ENCODE measurements around the gene TMEM106B.

Gene TMEM106B

DNA sequence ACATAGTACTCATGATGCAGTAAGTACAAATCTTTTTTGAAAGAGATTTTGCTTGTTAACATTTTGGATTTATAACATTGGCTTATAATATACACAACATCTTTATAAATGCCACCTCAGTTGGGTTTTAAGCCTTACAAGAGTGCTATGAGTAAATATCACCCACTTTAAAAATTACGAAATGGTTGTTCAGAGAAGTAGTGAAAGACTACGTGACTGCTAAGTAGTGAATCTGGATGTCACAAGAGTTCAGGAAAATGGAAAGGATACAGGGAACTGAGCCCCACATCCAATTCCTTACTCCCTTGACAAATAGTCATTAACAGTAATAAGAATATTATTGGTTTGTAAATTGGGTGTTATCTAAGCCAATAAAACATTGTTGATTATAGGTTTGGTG, 20.0 kb downstream of the TMEM106B start:
- TF ChIP-seq, protein P1, sequence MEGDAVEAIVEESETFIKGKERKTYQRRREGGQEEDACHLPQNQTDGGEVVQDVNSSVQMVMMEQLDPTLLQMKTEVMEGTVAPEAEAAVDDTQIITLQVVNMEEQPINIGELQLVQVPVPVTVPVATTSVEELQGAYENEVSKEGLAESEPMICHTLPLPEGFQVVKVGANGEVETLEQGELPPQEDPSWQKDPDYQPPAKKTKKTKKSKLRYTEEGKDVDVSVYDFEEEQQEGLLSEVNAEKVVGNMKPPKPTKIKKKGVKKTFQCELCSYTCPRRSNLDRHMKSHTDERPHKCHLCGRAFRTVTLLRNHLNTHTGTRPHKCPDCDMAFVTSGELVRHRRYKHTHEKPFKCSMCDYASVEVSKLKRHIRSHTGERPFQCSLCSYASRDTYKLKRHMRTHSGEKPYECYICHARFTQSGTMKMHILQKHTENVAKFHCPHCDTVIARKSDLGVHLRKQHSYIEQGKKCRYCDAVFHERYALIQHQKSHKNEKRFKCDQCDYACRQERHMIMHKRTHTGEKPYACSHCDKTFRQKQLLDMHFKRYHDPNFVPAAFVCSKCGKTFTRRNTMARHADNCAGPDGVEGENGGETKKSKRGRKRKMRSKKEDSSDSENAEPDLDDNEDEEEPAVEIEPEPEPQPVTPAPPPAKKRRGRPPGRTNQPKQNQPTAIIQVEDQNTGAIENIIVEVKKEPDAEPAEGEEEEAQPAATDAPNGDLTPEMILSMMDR (IDR thresholded peaks at IDR 0.05; ENCODE audit: low read depth, low read length), result no peak
- no peak for DNase-seq (ENCODE audit: extremely low read depth, low read depth)

- no peak for DNase-seq (ENCODE audit: extremely low read depth, low read depth)
- TF ChIP-seq, protein P1 (IDR thresholded peaks at IDR 0.05; ENCODE audit: low read depth, low read length), result no peak
Observed at GRCh38 chr7:12233175-12233574, 22.1 kb downstream of the TMEM106B start.

GRCh38 chr7:12234334-12234865, 23.3 kb downstream of the TMEM106B start:
- TF ChIP-seq, protein P1 (IDR thresholded peaks at IDR 0.05; ENCODE audit: low read depth, low read length), result no peak
- DNase-seq (ENCODE audit: extremely low read depth, low read depth), result no peak

DNA sequence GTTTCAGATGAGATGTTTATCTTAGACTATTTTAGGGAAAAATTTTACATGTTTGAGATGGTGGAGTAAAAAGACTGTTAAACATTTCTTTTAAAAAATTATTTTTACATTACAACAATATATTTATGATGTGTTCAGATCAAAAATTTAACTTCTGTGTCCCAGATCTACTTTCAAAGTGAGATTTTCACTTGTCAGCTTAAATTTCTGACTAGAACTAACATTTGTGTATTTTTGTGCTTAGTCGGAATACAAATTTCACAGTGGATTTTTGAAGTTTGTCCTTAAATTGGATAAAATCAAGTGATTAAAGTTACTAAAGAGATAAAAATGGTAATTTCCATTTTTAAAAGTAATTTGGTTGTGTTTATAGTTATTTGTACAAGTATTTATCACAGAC, 24.9 kb downstream of the TMEM106B start:
- TF ChIP-seq, protein P1 (IDR thresholded peaks at IDR 0.05; ENCODE audit: low read depth, low read length), result no peak
- DNase-seq (ENCODE audit: extremely low read depth, low read depth), result no peak

DNA sequence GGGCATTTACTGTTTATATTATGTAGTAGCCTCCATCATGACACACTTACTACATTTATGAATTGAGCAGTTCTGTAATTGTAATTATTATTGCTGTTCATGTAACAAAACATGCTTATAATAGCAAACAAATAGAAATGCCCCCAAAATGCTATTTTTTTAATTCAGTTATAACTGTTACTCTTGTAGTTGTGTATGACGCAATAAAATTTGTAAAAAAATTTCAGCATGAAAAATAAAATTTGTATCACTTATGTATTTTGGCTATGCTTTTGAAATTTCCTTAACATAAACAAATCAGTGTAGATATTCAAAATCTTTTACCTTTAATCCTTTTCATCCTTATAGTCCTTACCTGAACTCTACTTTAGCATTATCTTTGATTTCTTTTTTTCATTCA, 25.9 kb downstream of the TMEM106B start:
- TF ChIP-seq, protein P1 (IDR thresholded peaks at IDR 0.05; ENCODE audit: low read depth, low read length), result no peak
- no peak for DNase-seq (ENCODE audit: extremely low read depth, low read depth)

DNA sequence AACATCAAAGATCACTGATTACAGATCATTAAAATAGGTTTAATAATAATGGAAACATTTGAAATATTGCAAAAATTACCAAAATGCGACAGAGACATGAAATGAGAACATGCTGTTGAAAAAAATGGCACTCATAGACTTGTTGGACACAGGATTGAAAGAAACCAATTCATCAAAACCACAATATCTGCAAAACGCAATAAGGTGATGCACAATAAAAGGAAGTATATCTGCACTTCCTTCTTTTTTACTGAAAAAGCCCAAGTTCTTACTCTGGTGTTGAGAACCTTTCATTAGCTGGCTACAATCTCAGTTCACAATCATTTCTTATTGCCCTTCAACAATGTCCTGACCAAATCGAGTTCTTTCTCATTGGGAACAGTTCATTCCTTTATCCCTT, 28.7 kb downstream of the TMEM106B start:
- TF ChIP-seq, protein P1 (IDR thresholded peaks at IDR 0.05; ENCODE audit: low read depth, low read length), result no peak
- DNase-seq (ENCODE audit: extremely low read depth, low read depth), result no peak

DNA sequence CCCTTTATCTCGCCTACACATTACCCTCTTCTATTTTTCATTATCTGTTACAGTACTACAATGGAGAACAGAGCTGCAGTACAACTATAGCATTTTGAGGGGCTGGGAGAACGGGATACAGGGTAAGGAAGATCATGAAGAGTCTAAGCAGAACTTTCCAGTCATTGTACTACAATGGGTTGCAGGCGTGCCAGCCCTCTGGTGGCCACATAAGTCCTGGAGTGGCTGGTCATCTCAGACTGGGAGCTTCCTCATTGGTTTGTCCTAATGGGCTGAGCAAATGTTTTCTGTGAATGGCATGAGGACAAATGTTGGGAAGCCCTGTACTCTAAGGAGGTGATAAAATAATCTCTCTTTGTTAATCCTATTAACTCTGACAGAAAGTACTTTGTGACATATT, 33.0 kb downstream of the TMEM106B start:
- DNase-seq (ENCODE audit: extremely low read depth, low read depth), result no peak
- TF ChIP-seq, protein P1 (IDR thresholded peaks at IDR 0.05; ENCODE audit: low read depth, low read length), result peak; percentile 30

Measured in AG09319 (cell line).